GM12878 (cell line): ENCODE results near the gene SORL1. TPM values are rescaled to one million over a fixed set of nuclear protein-coding genes. Genes with fewer than 3 reads are reported as not detected.

Experiments used
- ATAC-seq: fragments of 200-7000 bp; cut with Tn5 transposase; 3 replicates; pipeline ENCODE4 v1.9.1; 2020; ENCODE audit warnings: mild to moderate bottlenecking, moderate library complexity
- BruUV-seq: library from RNA; stranded (reverse); fragments of 400-500 nt; replicated peaks from 2 replicates; lab custom pipeline; 2021; lab: Mats Ljungman, UMichigan
- CTCF ChIA-PET: fragments of 300-600 bp; sonication (Branson Sonifier 250); formaldehyde crosslinking; extraction: SDS; loops from one replicate; lab custom pipeline; 2021; ENCODE audit warnings: inconsistent platforms; lab: Yijun Ruan, JAX
- POLR2A ChIA-PET: fragments of 350-600 bp; formaldehyde crosslinking; extraction: SDS; loops from one replicate; lab custom pipeline; 2021; ENCODE audit warnings: inconsistent platforms; lab: Charles Lee
- RAD21 ChIA-PET: fragments of 300-600 bp; sonication (Branson Sonifier 250); formaldehyde crosslinking; loops from one replicate; lab custom pipeline; 2023; ENCODE audit warnings: antibody characterized with exemption; ENCODE audit not compliant: unreplicated experiment; lab: Charles Lee
- SMC1A ChIA-PET: fragments of 300-600 bp; sonication (Branson Sonifier 250); formaldehyde crosslinking; loops from one replicate; lab custom pipeline; 2023; ENCODE audit not compliant: unreplicated experiment, uncharacterized antibody; lab: Charles Lee
- DNase-seq: peaks from one replicate; pipeline ENCODE4 v3.0.0-alpha.2; 2011; ENCODE audit warnings: low read depth, low spot score
- FAIRE-seq: peaks from 3 replicates; lab custom pipeline; 2011; peaks lifted over from hg19 to GRCh38; lab: Jason Lieb, UNC
- H2AFZ ChIP-seq: 2 replicates; pipeline ENCODE4 v1.6.0; 2011; ENCODE audit warnings: low read depth, low read length, control low read depth; ENCODE audit not compliant: control insufficient read depth
- H3K27ac ChIP-seq: 2 replicates; pipeline ENCODE4 v1.5.1; 2011; ENCODE audit warnings: control low read depth; ENCODE audit not compliant: control insufficient read depth, insufficient read depth
- H3K27me3 ChIP-seq, 2 experiments: replicated peaks in 1 of 2; 2 replicates each; pipeline versions ENCODE4 v1.6.0 to v1.6.1; 2011; ENCODE audit warnings: low read length in 1 of 2; ENCODE audit not compliant: control insufficient read depth in 2 of 2, insufficient read depth in 2 of 2
- H3K36me3 ChIP-seq, 2 experiments: 2 replicates each; pipeline ENCODE4 v1.5.1; 2011; ENCODE audit warnings: low read length in 1 of 2; ENCODE audit not compliant: control insufficient read depth in 2 of 2, insufficient read depth in 2 of 2
- H3K4me1 ChIP-seq: 2 replicates; pipeline ENCODE4 v1.6.1; 2011; ENCODE audit warnings: mild to moderate bottlenecking, low read length, moderate library complexity, mixed read lengths; ENCODE audit not compliant: control insufficient read depth, insufficient read depth
- H3K4me2 ChIP-seq: 2 replicates; pipeline ENCODE4 v1.6.0; 2011; ENCODE audit warnings: control low read depth; ENCODE audit not compliant: control insufficient read depth, insufficient read depth
- H3K4me3 ChIP-seq: fragments of 200-600 bp; sonication (generic); 2 replicates; pipeline ENCODE4 v1.5.1; 2016
- H3K79me2 ChIP-seq: 2 replicates; pipeline ENCODE4 v1.6.0; 2011; ENCODE audit warnings: low read length; ENCODE audit not compliant: control insufficient read depth, insufficient read depth
- H3K9ac ChIP-seq: 2 replicates; pipeline ENCODE4 v1.8.0; 2011; ENCODE audit warnings: low read length, control low read depth, mixed read lengths; ENCODE audit not compliant: control insufficient read depth, insufficient read depth
- H3K9me3 ChIP-seq: replicated peaks from 3 replicates; pipeline ENCODE4 v1.5.1; 2011; ENCODE audit warnings: mild to moderate bottlenecking, low read length; ENCODE audit not compliant: control insufficient read depth, insufficient read depth
- H4K20me1 ChIP-seq: 2 replicates; pipeline ENCODE4 v1.6.0; 2011; ENCODE audit not compliant: control insufficient read depth, insufficient read depth
- CREB1 ChIP-seq: IDR thresholded peaks from 2 replicates; pipeline ENCODE4 v1.6.1; 2012; ENCODE audit warnings: low read depth, mild to moderate bottlenecking, inconsistent platforms
- CREM ChIP-seq: IDR thresholded peaks from 2 replicates; pipeline ENCODE4 v1.6.1; 2014; ENCODE audit warnings: antibody characterized with exemption, low read depth
- GATAD2B ChIP-seq: fragments of 450-650 bp; conservative IDR thresholded peaks from 2 replicates; pipeline ENCODE4 v1.6.1; 2017; ENCODE audit warnings: low read depth, mild to moderate bottlenecking, moderate library complexity
- KDM1A ChIP-seq: fragments of 200-600 bp; sonication (generic); IDR thresholded peaks from 2 replicates; pipeline ENCODE4 v1.6.1; 2016; ENCODE audit warnings: borderline replicate concordance
- MEF2A ChIP-seq: IDR thresholded peaks from 2 replicates; pipeline ENCODE4 v1.6.1; 2011; ENCODE audit warnings: low read depth, mild to moderate bottlenecking, low read length, moderate library complexity; ENCODE audit not compliant: insufficient read depth
- MYC ChIP-seq: IDR thresholded peaks from 2 replicates; pipeline ENCODE4 v1.6.1; 2011; ENCODE audit warnings: mild to moderate bottlenecking, low read length, moderate library complexity, inconsistent platforms; ENCODE audit not compliant: insufficient read depth, insufficient replicate concordance, insufficient read length, severe bottlenecking
- NFIC ChIP-seq: IDR thresholded peaks from 2 replicates; pipeline ENCODE4 v1.6.1; 2012; ENCODE audit warnings: low read depth, mild to moderate bottlenecking, inconsistent platforms, low read length, moderate library complexity
- SREBF2 ChIP-seq: IDR thresholded peaks from 2 replicates; pipeline ENCODE4 v1.6.1; 2012; ENCODE audit warnings: mild to moderate bottlenecking, low read length
- TARDBP ChIP-seq: IDR thresholded peaks from 2 replicates; pipeline ENCODE4 v1.6.1; 2016; ENCODE audit warnings: borderline replicate concordance
- WRNIP1 ChIP-seq: IDR thresholded peaks from 2 replicates; pipeline ENCODE4 v1.6.1; 2011; ENCODE audit warnings: low read depth, low read length, improper control_type of control experiment, borderline replicate concordance
- ZNF274 ChIP-seq: IDR thresholded peaks from one replicate; pipeline ENCODE4 v1.8.0; 2011; ENCODE audit not compliant: insufficient read length, insufficient read depth
- WGBS: methylation state at CpG from one replicate; pipeline ENCODE4 v1.1.6; 2016; ENCODE audit warnings: low lambda C conversion rate; ENCODE audit not compliant: insufficient replicate concordance, insufficient coverage; ENCODE audit errors: missing lambda C conversion rate; 5-methylcytosine and 5-hydroxymethylcytosine counted together
- in situ Hi-C: fragments of 300-500 bp; cut with MboI; formaldehyde crosslinking; loops from 9 replicates; pipeline ENCODE4 v1.14.3; 2018; ENCODE audit warnings: mixed read lengths
- intact Hi-C: fragments of 100-400 bp; cut with micrococcal nuclease; formaldehyde crosslinking; loops from one replicate; pipeline ENCODE4 v1.14.2; 2022; ENCODE audit not compliant: unreplicated experiment
- polyA plus RNA-seq, 11 experiments: library from polyadenylated mRNA; depleted of rRNA in 4 of 11; unstranded in 6 of 11; stranded (reverse) in 5 of 11; fragments of >200 nt; fragmentation: Nextera tagmentation in 4 of 11; fragmentation: Illumina TruSeq in 1 of 11; extraction: Ambion mirVana in 4 of 11; extraction: Trizol in 1 of 11; gene quantifications; 1 replicate in 1 of 11; 2 replicates in 10 of 11; pipeline versions ENCODE4 v1.2.1 to v1.2.3, GENCODE V29; 2011 to 2016; ENCODE audit warnings: inconsistent platforms in 2 of 11, missing spikeins in 2 of 11, low read depth in 1 of 11
- total RNA-seq, 4 experiments: library from RNA; depleted of rRNA in 3 of 4; stranded (reverse); fragments of >200 nt in 3 of 4; fragmentation: Illumina TruSeq in 1 of 4; extraction: Trizol in 1 of 4; gene quantifications; 2 replicates each; pipeline versions ENCODE4 v1.2.1 to v1.2.3, GENCODE V29; 2013 to 2021
- TF ChIP-seq, protein P1 (sequence below): fragments of 450-650 bp; formaldehyde crosslinking; IDR thresholded peaks from 2 replicates; pipeline ENCODE4 v1.4.0; 2020; ENCODE audit warnings: mild to moderate bottlenecking, moderate library complexity
- TF ChIP-seq, protein P2 (sequence below): fragments of 450-650 bp; IDR thresholded peaks from 2 replicates; pipeline ENCODE4 v1.6.1; 2017; ENCODE audit warnings: mild to moderate bottlenecking, moderate library complexity

The SORL1 gene
- total and polyA plus RNA-seq, 10 of the 15 experiments (the other 5 are each of a cell fraction or from before 2014, with no cell fraction given) = 20.2 to 107 (median 59.9) TPM

DNA sequence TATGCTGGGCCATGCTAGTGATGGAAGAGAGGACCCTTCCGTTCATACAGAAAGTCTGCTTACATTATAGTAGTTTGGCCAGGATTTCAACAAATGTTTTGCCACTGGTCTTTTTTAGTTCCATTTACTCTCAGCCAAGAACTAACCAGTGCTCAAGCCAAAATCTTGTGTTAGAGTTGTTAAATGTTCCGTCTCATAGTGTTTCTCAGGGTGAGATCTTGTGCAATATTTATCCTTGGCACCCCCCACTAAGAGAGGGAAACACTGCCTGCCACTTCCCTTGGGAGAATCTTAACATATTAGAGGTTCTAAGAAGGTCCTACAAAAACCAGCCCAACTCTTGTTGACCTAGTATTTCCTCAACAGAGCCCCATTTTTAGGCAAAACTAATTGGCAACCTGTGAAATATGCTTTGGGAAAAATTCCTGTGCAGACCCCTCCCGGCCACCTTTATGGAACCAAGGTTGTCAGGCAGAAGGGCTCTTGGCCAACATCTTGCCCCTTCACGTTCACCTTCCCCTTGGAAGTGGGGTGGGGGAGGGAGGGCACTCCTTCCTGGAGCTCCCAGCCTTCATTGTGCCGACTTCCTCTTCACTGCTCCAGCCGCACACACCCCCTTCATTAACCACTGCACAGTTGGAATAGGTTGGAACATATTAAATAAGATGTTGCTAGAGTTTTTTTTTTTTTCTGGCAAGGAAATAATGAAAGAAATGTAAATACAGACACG lies 173.8 kb downstream of the SORL1 start (continued):
- no peak for TF ChIP-seq ZNF274
- no peak for TF ChIP-seq MYC
- TF ChIP-seq, all 136 proteins: peak for 0

DNA sequence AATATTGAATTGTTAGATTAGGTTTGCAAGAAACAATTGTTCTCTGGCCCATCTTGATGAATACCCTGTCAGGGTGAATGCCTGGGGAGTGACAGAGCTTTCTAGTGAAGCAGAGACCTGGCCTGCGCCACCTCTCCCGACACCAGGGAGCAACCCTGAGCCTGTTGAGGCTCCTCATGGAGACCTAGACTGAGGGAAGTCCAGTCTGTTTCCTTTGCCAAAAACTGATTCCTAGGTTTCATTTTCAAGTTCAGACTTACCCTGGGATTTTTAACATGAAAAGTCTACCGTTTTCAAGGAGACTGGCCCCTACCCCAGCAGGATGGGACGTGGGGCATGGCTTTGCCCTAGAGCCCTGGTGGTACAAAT lies 174.4 kb downstream of the SORL1 start:
- no peak overlapping the region for H2AFZ ChIP-seq
- FAIRE-seq (no peak), DNase-seq (no peak), ATAC-seq (no peak)
- no peaks in the 10 kb centered on the region for H4K20me1 ChIP-seq
- WGBS = 92% methylated on average over 4 of the region's 4 CpGs
- H3K9me3 ChIP-seq = no peaks in the 10 kb centered on the region
- H3K27ac ChIP-seq = no peak overlapping the region
- SMC1A ChIA-PET = interaction anchor here (1.1 kb wide), 1 partner anchor 10 kb away, joined by 3 read pairs; no protein-coding TSS in a partner anchor
- no peak overlapping the region for H3K9ac ChIP-seq
- H3K4me3 ChIP-seq = no peak overlapping the region
- H3K36me3 ChIP-seq = peaks cover 20 to 56% of the 10 kb centered on the region in 2 experiments
- H3K79me2 ChIP-seq = no peaks in the 10 kb centered on the region
- intact Hi-C loops (no loop called here), in situ Hi-C loops (no loop called here)
- RAD21 ChIA-PET = no interaction called here
- H3K4me1 ChIP-seq = no peaks in the 10 kb centered on the region
- no TSS peak for BruUV-seq
- no peaks in the 10 kb centered on the region for H3K27me3 ChIP-seq
- POLR2A ChIA-PET = interaction anchor here (0.6 kb wide), 1 partner anchor 867 kb away, joined by 3 read pairs; no protein-coding TSS in a partner anchor
- no peak overlapping the region for H3K4me2 ChIP-seq
- CTCF ChIA-PET = no interaction called here
- TF ChIP-seq MEF2A = no peak
- TF ChIP-seq, protein P1, sequence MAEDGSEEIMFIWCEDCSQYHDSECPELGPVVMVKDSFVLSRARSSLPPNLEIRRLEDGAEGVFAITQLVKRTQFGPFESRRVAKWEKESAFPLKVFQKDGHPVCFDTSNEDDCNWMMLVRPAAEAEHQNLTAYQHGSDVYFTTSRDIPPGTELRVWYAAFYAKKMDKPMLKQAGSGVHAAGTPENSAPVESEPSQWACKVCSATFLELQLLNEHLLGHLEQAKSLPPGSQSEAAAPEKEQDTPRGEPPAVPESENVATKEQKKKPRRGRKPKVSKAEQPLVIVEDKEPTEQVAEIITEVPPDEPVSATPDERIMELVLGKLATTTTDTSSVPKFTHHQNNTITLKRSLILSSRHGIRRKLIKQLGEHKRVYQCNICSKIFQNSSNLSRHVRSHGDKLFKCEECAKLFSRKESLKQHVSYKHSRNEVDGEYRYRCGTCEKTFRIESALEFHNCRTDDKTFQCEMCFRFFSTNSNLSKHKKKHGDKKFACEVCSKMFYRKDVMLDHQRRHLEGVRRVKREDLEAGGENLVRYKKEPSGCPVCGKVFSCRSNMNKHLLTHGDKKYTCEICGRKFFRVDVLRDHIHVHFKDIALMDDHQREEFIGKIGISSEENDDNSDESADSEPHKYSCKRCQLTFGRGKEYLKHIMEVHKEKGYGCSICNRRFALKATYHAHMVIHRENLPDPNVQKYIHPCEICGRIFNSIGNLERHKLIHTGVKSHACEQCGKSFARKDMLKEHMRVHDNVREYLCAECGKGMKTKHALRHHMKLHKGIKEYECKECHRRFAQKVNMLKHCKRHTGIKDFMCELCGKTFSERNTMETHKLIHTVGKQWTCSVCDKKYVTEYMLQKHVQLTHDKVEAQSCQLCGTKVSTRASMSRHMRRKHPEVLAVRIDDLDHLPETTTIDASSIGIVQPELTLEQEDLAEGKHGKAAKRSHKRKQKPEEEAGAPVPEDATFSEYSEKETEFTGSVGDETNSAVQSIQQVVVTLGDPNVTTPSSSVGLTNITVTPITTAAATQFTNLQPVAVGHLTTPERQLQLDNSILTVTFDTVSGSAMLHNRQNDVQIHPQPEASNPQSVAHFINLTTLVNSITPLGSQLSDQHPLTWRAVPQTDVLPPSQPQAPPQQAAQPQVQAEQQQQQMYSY (CRISPR knock-in tag) = no peak
- TF ChIP-seq NFIC = no peak
- no peak for TF ChIP-seq CREM
- no peak for TF ChIP-seq SREBF2
- no peak for TF ChIP-seq WRNIP1
- TF ChIP-seq KDM1A = no peak
- no peak for TF ChIP-seq GATAD2B
- no peak for TF ChIP-seq TARDBP
- TF ChIP-seq, protein P2, sequence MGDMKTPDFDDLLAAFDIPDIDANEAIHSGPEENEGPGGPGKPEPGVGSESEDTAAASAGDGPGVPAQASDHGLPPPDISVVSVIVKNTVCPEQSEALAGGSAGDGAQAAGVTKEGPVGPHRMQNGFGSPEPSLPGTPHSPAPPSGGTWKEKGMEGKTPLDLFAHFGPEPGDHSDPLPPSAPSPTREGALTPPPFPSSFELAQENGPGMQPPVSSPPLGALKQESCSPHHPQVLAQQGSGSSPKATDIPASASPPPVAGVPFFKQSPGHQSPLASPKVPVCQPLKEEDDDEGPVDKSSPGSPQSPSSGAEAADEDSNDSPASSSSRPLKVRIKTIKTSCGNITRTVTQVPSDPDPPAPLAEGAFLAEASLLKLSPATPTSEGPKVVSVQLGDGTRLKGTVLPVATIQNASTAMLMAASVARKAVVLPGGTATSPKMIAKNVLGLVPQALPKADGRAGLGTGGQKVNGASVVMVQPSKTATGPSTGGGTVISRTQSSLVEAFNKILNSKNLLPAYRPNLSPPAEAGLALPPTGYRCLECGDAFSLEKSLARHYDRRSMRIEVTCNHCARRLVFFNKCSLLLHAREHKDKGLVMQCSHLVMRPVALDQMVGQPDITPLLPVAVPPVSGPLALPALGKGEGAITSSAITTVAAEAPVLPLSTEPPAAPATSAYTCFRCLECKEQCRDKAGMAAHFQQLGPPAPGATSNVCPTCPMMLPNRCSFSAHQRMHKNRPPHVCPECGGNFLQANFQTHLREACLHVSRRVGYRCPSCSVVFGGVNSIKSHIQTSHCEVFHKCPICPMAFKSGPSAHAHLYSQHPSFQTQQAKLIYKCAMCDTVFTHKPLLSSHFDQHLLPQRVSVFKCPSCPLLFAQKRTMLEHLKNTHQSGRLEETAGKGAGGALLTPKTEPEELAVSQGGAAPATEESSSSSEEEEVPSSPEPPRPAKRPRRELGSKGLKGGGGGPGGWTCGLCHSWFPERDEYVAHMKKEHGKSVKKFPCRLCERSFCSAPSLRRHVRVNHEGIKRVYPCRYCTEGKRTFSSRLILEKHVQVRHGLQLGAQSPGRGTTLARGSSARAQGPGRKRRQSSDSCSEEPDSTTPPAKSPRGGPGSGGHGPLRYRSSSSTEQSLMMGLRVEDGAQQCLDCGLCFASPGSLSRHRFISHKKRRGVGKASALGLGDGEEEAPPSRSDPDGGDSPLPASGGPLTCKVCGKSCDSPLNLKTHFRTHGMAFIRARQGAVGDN = no peak
- TF ChIP-seq CREB1 = no peak
